GM23338 (cell line): Measurements from ENCODE around the gene ELP2. TPM values are rescaled to one million over a fixed set of nuclear protein-coding genes. Genes with fewer than 3 reads are reported as not detected.

ENCODE experiments used
- ATAC-seq: fragments of 200-7000 bp; cut with Tn5 transposase; 3 replicates; pipeline ENCODE4 v1.9.1; 2020
- DNase-seq: peaks from one replicate; pipeline ENCODE4 v3.0.0-alpha.2; 2015; ENCODE audit warnings: low spot score
- H2AFZ ChIP-seq: fragments of 200-600 bp; sonication (generic); 2 replicates; pipeline ENCODE4 v1.8.0; 2016; ENCODE audit warnings: antibody characterized with exemption, mild to moderate bottlenecking, moderate library complexity
- H3F3A ChIP-seq: fragments of 200-600 bp; sonication (generic); replicated peaks from 2 replicates; pipeline ENCODE4 v1.8.0; 2017; ENCODE audit warnings: antibody characterized with exemption, mixed run types, low read depth
- H3K27ac ChIP-seq: fragments of 200-600 bp; sonication (generic); 2 replicates; pipeline ENCODE4 v1.6.1; 2016; ENCODE audit warnings: low read depth
- H3K27me3 ChIP-seq: fragments of 200-600 bp; sonication (generic); 2 replicates; pipeline ENCODE4 v1.8.0; 2016; ENCODE audit warnings: mild to moderate bottlenecking, mixed run types, moderate library complexity; ENCODE audit not compliant: insufficient read depth
- H3K36me3 ChIP-seq: fragments of 200-600 bp; sonication (generic); 2 replicates; pipeline ENCODE4 v1.8.0; 2016; ENCODE audit warnings: mild to moderate bottlenecking; ENCODE audit not compliant: insufficient read depth
- H3K4me1 ChIP-seq: fragments of 200-600 bp; sonication (generic); 2 replicates; pipeline ENCODE4 v1.8.0; 2016; ENCODE audit warnings: mild to moderate bottlenecking, moderate library complexity; ENCODE audit not compliant: insufficient read depth
- H3K4me2 ChIP-seq: fragments of 200-600 bp; sonication (generic); 2 replicates; pipeline ENCODE4 v1.7.1; 2017; ENCODE audit warnings: mixed run types
- H3K4me3 ChIP-seq: fragments of 200-600 bp; sonication (generic); 2 replicates; pipeline ENCODE4 v1.6.1; 2016; ENCODE audit warnings: mixed run types
- H3K79me2 ChIP-seq: fragments of 200-600 bp; sonication (generic); replicated peaks from 2 replicates; pipeline ENCODE4 v1.8.0; 2017; ENCODE audit warnings: mild to moderate bottlenecking; ENCODE audit not compliant: insufficient read depth
- H3K9me2 ChIP-seq: fragments of 200-600 bp; sonication (generic); 2 replicates; pipeline ENCODE4 v1.8.0; 2017; ENCODE audit not compliant: insufficient read depth
- H4K20me1 ChIP-seq: fragments of 200-600 bp; sonication (generic); replicated peaks from 2 replicates; pipeline ENCODE4 v1.8.0; 2017; ENCODE audit warnings: mild to moderate bottlenecking; ENCODE audit not compliant: insufficient read depth
- H3K27ac Mint-ChIP-seq: 2 replicates; pipeline ENCODE4 v1.8.0; 2020; ENCODE audit warnings: inconsistent platforms, mild to moderate bottlenecking, moderate library complexity, mixed read lengths
- H3K27me3 Mint-ChIP-seq: 3 replicates; pipeline ENCODE4 v1.8.0; 2022; ENCODE audit warnings: low read depth, mild to moderate bottlenecking, moderate library complexity, mixed read lengths, inconsistent platforms; ENCODE audit not compliant: insufficient read depth, poor library complexity
- H3K36me3 Mint-ChIP-seq: 3 replicates; pipeline ENCODE4 v1.8.0; 2021; ENCODE audit warnings: low read depth, mild to moderate bottlenecking, inconsistent platforms, moderate library complexity, mixed read lengths
- H3K4me1 Mint-ChIP-seq: 3 replicates; pipeline ENCODE4 v1.8.0; 2020; ENCODE audit warnings: mild to moderate bottlenecking, inconsistent platforms, mixed read lengths
- H3K4me3 Mint-ChIP-seq: 3 replicates; pipeline ENCODE4 v1.8.0; 2021; ENCODE audit warnings: moderate library complexity, mild to moderate bottlenecking, inconsistent platforms, mixed read lengths
- H3K9me3 Mint-ChIP-seq: 3 replicates; pipeline ENCODE4 v1.8.0; 2020; ENCODE audit warnings: moderate library complexity, mild to moderate bottlenecking, inconsistent platforms, mixed read lengths
- CREB1 ChIP-seq: fragments of 250-450 bp; sonication (Bioruptor Pico); IDR thresholded peaks from 2 replicates; pipeline ENCODE4 v1.5.0; 2020; ENCODE audit warnings: low read depth, mild to moderate bottlenecking, moderate library complexity
- ETS1 ChIP-seq: IDR thresholded peaks from 2 replicates; pipeline ENCODE4 v1.6.1; 2016; ENCODE audit warnings: antibody characterized with exemption
- EZH2phosphoT487 ChIP-seq: fragments of 200-600 bp; sonication (generic); IDR thresholded peaks from one replicate; pipeline ENCODE4 v1.8.1; 2018; ENCODE audit warnings: antibody characterized with exemption; ENCODE audit not compliant: unreplicated experiment
- JUNB ChIP-seq: IDR thresholded peaks from one replicate; pipeline ENCODE4 v1.6.1; 2016; ENCODE audit warnings: antibody characterized with exemption; ENCODE audit not compliant: unreplicated experiment
- NANOG ChIP-seq: IDR thresholded peaks from 2 replicates; pipeline ENCODE4 v1.6.1; 2016; ENCODE audit warnings: antibody characterized with exemption, borderline replicate concordance
- REST ChIP-seq: IDR thresholded peaks from one replicate; pipeline ENCODE4 v1.6.1; 2018; ENCODE audit warnings: antibody characterized with exemption; ENCODE audit not compliant: unreplicated experiment
- ZNF331 ChIP-seq: fragments of 250-450 bp; sonication (Bioruptor Pico); IDR thresholded peaks from 2 replicates; pipeline ENCODE4 v1.5.0; 2020; ENCODE audit warnings: low read depth, mild to moderate bottlenecking, moderate library complexity
- ZNF462 ChIP-seq: fragments of 250-450 bp; sonication (Bioruptor Pico); IDR thresholded peaks from 2 replicates; pipeline ENCODE4 v1.5.0; 2020; ENCODE audit warnings: mild to moderate bottlenecking, moderate library complexity
- polyA plus RNA-seq: library from polyadenylated mRNA; unstranded; fragments of >200 nt; fragmentation: Nextera tagmentation; extraction: Ambion mirVana; gene quantifications from 2 replicates; pipeline ENCODE4 v1.2.1, GENCODE V29; 2016
- total RNA-seq: library from RNA; depleted of rRNA; stranded (reverse); fragments of >200 nt; shearing (Covaris generic); gene quantifications from 2 replicates; pipeline ENCODE4 v1.2.3, GENCODE V29; 2014

The ELP2 gene
- total and polyA plus RNA-seq, 2 experiments from 2014 or later = 119 to 135 TPM

GRCh38 chr18:36157441-36157840, 27.7 kb downstream of the ELP2 start (continued):
- TF ChIP-seq ETS1 (no peak), REST (no peak), NANOG (no peak), JUNB (no peak), ZNF331 (CRISPR knock-in tag) (no peak)

GRCh38 chr18:36158266-36158867, 28.7 kb downstream of the ELP2 start:
- Histone ChIP-seq H3K27me3 (no peaks in the 10 kb centered on the region), H3K36me3 (peaks cover 76% of the 10 kb centered on the region), H3K9me2 (no peaks in the 10 kb centered on the region), H3F3A (no peaks in the 10 kb centered on the region), H2AFZ (no peak overlapping the region), H3K4me3 (no peak overlapping the region), H3K79me2 (peaks cover 2% of the 10 kb centered on the region), H4K20me1 (peaks cover 8% of the 10 kb centered on the region; the same call in 1 of the 2 replicates), H3K27ac (no peak overlapping the region), H3K4me2 (no peak overlapping the region), H3K4me1 (no peaks in the 10 kb centered on the region)
- DNase-seq (no peak), ATAC-seq (no peak)
- H3K36me3 Mint-ChIP-seq = peaks cover 77% of the 10 kb centered on the region
- no peak overlapping the region for H3K27ac Mint-ChIP-seq
- H3K4me3 Mint-ChIP-seq = no peak overlapping the region
- H3K27me3 Mint-ChIP-seq = no peaks in the 10 kb centered on the region
- no peaks in the 10 kb centered on the region; the same call in 2 of the 3 replicates for H3K4me1 Mint-ChIP-seq
- no peaks in the 10 kb centered on the region for H3K9me3 Mint-ChIP-seq
- TF ChIP-seq CREB1 (CRISPR knock-in tag) (no peak), ZNF462 (CRISPR knock-in tag) (no peak), JUNB (no peak), EZH2phosphoT487 (no peak), REST (no peak), ETS1 (no peak)
